Measurements from ENCODE around the gene GBP1. TPM values are rescaled to one million over a fixed set of nuclear protein-coding genes. Genes with fewer than 3 reads are reported as not detected.

The GBP1 gene
- total RNA-seq, 1 experiment from 2014 or later = 10.4 TPM

DNA sequence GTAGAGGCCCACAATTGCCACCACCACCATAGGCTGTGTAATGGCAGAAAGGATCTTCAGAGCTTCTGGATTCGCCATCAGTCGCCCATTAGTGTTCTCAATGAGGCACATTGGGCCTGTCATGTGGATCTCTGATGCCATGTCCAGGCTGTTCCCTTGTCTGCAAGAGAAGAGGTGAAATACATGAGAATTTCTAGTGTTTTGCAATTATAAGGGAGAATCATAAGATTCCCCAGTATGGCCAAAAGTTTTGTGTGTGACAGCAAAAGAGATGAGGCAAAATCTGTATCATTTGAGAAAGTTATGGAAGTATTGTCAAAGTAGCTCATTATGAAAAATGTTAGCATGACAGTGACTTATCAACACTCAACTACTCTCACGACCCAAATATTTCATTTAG is 1.9 kb downstream of the GBP1 start:
- H3K4me1 Mint-ChIP-seq (ENCODE audit: insufficient read depth, unreplicated experiment) = peaks cover 13% of the 10 kb centered on the region
- no peak overlapping the region for H3K4me3 Mint-ChIP-seq (ENCODE audit: unreplicated experiment)
- CTCF ChIA-PET = interaction anchor here (0.8 to 2.2 kb wide), 4 partner anchors 41 to 390 kb away, joined by 3 to 8 read pairs (median 3); partner anchors contain the start of gene GBP3
- intact Hi-C loops (cut with micrococcal nuclease) = no loop called here
- no peak for DNase-seq (ENCODE audit: unreplicated experiment)
- H3K27ac Mint-ChIP-seq (ENCODE audit: low read depth, unreplicated experiment) = no peak overlapping the region
- H3K27me3 Mint-ChIP-seq (ENCODE audit: insufficient read depth, unreplicated experiment) = no peaks in the 10 kb centered on the region
- H3K36me3 Mint-ChIP-seq (ENCODE audit: insufficient read depth, unreplicated experiment) = peaks cover 6% of the 10 kb centered on the region
- BruUV-seq (replicated peaks) = no TSS peak
- TF ChIP-seq, protein P1, sequence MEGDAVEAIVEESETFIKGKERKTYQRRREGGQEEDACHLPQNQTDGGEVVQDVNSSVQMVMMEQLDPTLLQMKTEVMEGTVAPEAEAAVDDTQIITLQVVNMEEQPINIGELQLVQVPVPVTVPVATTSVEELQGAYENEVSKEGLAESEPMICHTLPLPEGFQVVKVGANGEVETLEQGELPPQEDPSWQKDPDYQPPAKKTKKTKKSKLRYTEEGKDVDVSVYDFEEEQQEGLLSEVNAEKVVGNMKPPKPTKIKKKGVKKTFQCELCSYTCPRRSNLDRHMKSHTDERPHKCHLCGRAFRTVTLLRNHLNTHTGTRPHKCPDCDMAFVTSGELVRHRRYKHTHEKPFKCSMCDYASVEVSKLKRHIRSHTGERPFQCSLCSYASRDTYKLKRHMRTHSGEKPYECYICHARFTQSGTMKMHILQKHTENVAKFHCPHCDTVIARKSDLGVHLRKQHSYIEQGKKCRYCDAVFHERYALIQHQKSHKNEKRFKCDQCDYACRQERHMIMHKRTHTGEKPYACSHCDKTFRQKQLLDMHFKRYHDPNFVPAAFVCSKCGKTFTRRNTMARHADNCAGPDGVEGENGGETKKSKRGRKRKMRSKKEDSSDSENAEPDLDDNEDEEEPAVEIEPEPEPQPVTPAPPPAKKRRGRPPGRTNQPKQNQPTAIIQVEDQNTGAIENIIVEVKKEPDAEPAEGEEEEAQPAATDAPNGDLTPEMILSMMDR (IDR thresholded peaks at IDR 0.05; ENCODE audit: unreplicated experiment) = no peak
- H3K9me3 Mint-ChIP-seq (ENCODE audit: unreplicated experiment) = no peaks in the 10 kb centered on the region
- POLR2A ChIA-PET = interaction anchor here (1.1 to 4.0 kb wide), 2 partner anchors 10 to 41 kb away, joined by 3 to 48 read pairs; partner anchors contain the start of gene GBP3

- intact Hi-C loops (cut with micrococcal nuclease) = no loop called here
- TF ChIP-seq, protein P1 (IDR thresholded peaks at IDR 0.05; ENCODE audit: unreplicated experiment) = no peak
- ChIA-PET CTCF (no interaction called here), POLR2A (no interaction called here)
- H3K4me1 Mint-ChIP-seq (ENCODE audit: insufficient read depth, unreplicated experiment) = peaks cover 13% of the 10 kb centered on the region
- H3K4me3 Mint-ChIP-seq (ENCODE audit: unreplicated experiment) = no peak overlapping the region
- BruUV-seq (replicated peaks) = no TSS peak
- no peak for DNase-seq (ENCODE audit: unreplicated experiment)
- H3K36me3 Mint-ChIP-seq (ENCODE audit: insufficient read depth, unreplicated experiment) = peaks cover 27% of the 10 kb centered on the region
- H3K27ac Mint-ChIP-seq (ENCODE audit: low read depth, unreplicated experiment) = no peak overlapping the region
- no peaks in the 10 kb centered on the region for H3K27me3 Mint-ChIP-seq (ENCODE audit: insufficient read depth, unreplicated experiment)
- H3K9me3 Mint-ChIP-seq (ENCODE audit: unreplicated experiment) = no peaks in the 10 kb centered on the region
These were observed 4.9 kb downstream of the GBP1 start for GRCh38 chr1:89060091-89060490.

DNA sequence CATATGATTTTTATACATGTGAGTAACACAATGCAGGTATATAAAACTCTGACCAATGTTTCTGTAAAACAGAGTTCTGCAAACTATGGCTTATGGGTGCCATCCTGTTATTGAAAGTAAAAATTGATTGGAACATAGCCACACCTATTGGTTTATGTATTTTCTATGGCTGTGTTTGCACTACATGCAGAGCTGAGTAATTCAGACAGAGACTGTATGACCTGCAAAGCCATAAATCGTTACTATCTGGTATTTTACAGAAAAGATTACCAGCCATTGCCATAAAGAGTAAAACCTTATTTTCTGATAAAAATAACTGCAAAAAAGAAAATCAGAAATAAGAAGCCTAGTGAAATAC is 13.1 kb downstream of the GBP1 start:
- no peak for DNase-seq (ENCODE audit: unreplicated experiment)
- Mint-ChIP-seq H3K36me3 (ENCODE audit: insufficient read depth, unreplicated experiment) (peaks cover 55% of the 10 kb centered on the region), H3K4me1 (ENCODE audit: insufficient read depth, unreplicated experiment) (no peaks in the 10 kb centered on the region), H3K4me3 (ENCODE audit: unreplicated experiment) (no peak overlapping the region), H3K27me3 (ENCODE audit: insufficient read depth, unreplicated experiment) (no peaks in the 10 kb centered on the region), H3K9me3 (ENCODE audit: unreplicated experiment) (no peaks in the 10 kb centered on the region), H3K27ac (ENCODE audit: low read depth, unreplicated experiment) (no peak overlapping the region)
- intact Hi-C loops (cut with micrococcal nuclease) = no loop called here
- CTCF ChIA-PET = no interaction called here
- TF ChIP-seq, protein P1 (IDR thresholded peaks at IDR 0.05; ENCODE audit: unreplicated experiment) = no peak
- no TSS peak for BruUV-seq (replicated peaks)
- POLR2A ChIA-PET = no interaction called here

GRCh38 chr1:89051300-89051954 is 13.6 kb downstream of the GBP1 start:
- no peaks in the 10 kb centered on the region for H3K27me3 Mint-ChIP-seq (ENCODE audit: insufficient read depth, unreplicated experiment)
- ChIA-PET CTCF (no interaction called here), POLR2A (interaction anchor here (0.9 kb wide), 1 partner anchor 14 kb away, joined by 5 read pairs; the partner anchor contains the start of gene GBP1)
- H3K36me3 Mint-ChIP-seq (ENCODE audit: insufficient read depth, unreplicated experiment) = peaks cover 50% of the 10 kb centered on the region
- H3K4me1 Mint-ChIP-seq (ENCODE audit: insufficient read depth, unreplicated experiment) = no peaks in the 10 kb centered on the region
- no peak overlapping the region for H3K27ac Mint-ChIP-seq (ENCODE audit: low read depth, unreplicated experiment)
- no peaks in the 10 kb centered on the region for H3K9me3 Mint-ChIP-seq (ENCODE audit: unreplicated experiment)
- no peak for DNase-seq (ENCODE audit: unreplicated experiment)
- intact Hi-C loops (cut with micrococcal nuclease) = no loop called here
- no peak overlapping the region for H3K4me3 Mint-ChIP-seq (ENCODE audit: unreplicated experiment)
- TF ChIP-seq, protein P1 (IDR thresholded peaks at IDR 0.05; ENCODE audit: unreplicated experiment) = no peak
- BruUV-seq (replicated peaks) = no TSS peak

Data from MCF 10A (cell line).